H1 (cell line): ENCODE data around the gene REM1. TPM values are rescaled to one million over a fixed set of nuclear protein-coding genes. Genes with fewer than 3 reads are reported as not detected.

Source experiments
- CBX8 ChIP-seq: fragments of 300-800, 300-1000 bp; sonication (generic); IDR thresholded peaks from 2 replicates; pipeline ENCODE4 v1.7.1; 2016; ENCODE audit warnings: low read depth, low read length, borderline replicate concordance
- CREB1 ChIP-seq: IDR thresholded peaks from 2 replicates; pipeline ENCODE4 v1.6.1; 2012; ENCODE audit warnings: inconsistent platforms
- SP4 ChIP-seq: IDR thresholded peaks from 2 replicates; pipeline ENCODE4 v1.6.1; 2012; ENCODE audit warnings: low read length, inconsistent platforms
- polyA plus RNA-seq, 7 experiments: library from polyadenylated mRNA; depleted of rRNA in 3 of 7; stranded (reverse) in 5 of 7; unstranded in 2 of 7; fragments of >200 nt in 5 of 7; fragments of 200-250 nt in 2 of 7; gene quantifications; 1 replicate in 5 of 7; 2 replicates in 1 of 7; 4 replicates in 1 of 7; pipeline versions ENCODE4 v1.2.1 to v1.2.3, GENCODE V29; 2011 to 2013; ENCODE audit warnings: missing spikeins in 2 of 7, mixed read lengths in 2 of 7
- total RNA-seq: library from RNA; stranded (reverse); fragmentation: NEBNext Ultra II Directional; extraction: Animal tissue kit (Norgen Biotek cat#: 25700); gene quantifications from 2 replicates; pipeline ENCODE4 v1.2.1, GENCODE V29; 2021
- TF ChIP-seq, protein P1 (sequence below): fragments of 300-600 bp; sonication (generic); IDR thresholded peaks from 2 replicates; pipeline ENCODE4 v1.7.1; 2012; ENCODE audit warnings: low read length, moderate library complexity, mild to moderate bottlenecking, inconsistent platforms; ENCODE audit not compliant: insufficient replicate concordance

The REM1 gene
- total and polyA plus RNA-seq, 2 of the 8 experiments (the other 6 are each of a cell fraction or from before 2014, with no cell fraction given) = 0.05 TPM; not detected in 1

DNA sequence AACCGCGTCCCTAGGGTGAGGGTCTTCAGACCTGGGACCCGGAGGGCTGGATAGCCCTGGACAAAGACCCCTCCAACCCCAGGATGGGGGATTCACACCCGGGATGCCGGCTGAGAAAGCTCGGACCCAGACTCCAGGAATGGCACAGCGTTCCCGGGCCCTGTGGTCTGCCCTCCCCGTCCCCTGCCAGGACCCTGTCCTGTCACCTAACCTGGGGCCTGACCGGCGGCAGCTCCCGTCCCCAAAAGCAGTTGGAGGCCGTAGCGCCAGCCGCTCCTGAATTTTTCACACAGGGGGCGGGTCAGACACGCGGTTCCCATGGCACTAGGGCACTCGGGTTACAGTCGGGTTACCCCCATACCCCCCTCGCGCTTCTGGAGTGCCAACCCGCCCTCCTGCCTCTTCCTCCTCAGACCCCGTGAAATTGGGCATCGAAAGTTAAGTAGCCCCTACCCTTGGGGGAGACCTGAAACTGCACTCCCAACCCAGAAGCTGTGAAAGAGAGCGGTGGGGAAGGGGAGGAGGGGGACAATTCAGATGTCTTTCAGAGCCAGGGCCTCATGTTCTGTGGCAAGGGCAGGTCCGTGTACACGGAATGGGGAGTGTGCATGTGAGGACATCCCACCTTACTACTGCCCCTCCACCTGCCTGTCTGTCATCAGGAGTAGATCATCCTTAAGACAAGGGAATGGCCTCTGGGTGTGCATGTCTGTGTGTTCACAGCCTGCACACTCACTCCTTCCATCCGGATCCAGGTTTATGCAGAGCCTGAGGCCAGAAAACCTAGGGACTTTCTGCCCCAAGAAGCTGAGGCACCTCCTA, 595 bp downstream of the REM1 start (continued):
- TF ChIP-seq, protein P1, sequence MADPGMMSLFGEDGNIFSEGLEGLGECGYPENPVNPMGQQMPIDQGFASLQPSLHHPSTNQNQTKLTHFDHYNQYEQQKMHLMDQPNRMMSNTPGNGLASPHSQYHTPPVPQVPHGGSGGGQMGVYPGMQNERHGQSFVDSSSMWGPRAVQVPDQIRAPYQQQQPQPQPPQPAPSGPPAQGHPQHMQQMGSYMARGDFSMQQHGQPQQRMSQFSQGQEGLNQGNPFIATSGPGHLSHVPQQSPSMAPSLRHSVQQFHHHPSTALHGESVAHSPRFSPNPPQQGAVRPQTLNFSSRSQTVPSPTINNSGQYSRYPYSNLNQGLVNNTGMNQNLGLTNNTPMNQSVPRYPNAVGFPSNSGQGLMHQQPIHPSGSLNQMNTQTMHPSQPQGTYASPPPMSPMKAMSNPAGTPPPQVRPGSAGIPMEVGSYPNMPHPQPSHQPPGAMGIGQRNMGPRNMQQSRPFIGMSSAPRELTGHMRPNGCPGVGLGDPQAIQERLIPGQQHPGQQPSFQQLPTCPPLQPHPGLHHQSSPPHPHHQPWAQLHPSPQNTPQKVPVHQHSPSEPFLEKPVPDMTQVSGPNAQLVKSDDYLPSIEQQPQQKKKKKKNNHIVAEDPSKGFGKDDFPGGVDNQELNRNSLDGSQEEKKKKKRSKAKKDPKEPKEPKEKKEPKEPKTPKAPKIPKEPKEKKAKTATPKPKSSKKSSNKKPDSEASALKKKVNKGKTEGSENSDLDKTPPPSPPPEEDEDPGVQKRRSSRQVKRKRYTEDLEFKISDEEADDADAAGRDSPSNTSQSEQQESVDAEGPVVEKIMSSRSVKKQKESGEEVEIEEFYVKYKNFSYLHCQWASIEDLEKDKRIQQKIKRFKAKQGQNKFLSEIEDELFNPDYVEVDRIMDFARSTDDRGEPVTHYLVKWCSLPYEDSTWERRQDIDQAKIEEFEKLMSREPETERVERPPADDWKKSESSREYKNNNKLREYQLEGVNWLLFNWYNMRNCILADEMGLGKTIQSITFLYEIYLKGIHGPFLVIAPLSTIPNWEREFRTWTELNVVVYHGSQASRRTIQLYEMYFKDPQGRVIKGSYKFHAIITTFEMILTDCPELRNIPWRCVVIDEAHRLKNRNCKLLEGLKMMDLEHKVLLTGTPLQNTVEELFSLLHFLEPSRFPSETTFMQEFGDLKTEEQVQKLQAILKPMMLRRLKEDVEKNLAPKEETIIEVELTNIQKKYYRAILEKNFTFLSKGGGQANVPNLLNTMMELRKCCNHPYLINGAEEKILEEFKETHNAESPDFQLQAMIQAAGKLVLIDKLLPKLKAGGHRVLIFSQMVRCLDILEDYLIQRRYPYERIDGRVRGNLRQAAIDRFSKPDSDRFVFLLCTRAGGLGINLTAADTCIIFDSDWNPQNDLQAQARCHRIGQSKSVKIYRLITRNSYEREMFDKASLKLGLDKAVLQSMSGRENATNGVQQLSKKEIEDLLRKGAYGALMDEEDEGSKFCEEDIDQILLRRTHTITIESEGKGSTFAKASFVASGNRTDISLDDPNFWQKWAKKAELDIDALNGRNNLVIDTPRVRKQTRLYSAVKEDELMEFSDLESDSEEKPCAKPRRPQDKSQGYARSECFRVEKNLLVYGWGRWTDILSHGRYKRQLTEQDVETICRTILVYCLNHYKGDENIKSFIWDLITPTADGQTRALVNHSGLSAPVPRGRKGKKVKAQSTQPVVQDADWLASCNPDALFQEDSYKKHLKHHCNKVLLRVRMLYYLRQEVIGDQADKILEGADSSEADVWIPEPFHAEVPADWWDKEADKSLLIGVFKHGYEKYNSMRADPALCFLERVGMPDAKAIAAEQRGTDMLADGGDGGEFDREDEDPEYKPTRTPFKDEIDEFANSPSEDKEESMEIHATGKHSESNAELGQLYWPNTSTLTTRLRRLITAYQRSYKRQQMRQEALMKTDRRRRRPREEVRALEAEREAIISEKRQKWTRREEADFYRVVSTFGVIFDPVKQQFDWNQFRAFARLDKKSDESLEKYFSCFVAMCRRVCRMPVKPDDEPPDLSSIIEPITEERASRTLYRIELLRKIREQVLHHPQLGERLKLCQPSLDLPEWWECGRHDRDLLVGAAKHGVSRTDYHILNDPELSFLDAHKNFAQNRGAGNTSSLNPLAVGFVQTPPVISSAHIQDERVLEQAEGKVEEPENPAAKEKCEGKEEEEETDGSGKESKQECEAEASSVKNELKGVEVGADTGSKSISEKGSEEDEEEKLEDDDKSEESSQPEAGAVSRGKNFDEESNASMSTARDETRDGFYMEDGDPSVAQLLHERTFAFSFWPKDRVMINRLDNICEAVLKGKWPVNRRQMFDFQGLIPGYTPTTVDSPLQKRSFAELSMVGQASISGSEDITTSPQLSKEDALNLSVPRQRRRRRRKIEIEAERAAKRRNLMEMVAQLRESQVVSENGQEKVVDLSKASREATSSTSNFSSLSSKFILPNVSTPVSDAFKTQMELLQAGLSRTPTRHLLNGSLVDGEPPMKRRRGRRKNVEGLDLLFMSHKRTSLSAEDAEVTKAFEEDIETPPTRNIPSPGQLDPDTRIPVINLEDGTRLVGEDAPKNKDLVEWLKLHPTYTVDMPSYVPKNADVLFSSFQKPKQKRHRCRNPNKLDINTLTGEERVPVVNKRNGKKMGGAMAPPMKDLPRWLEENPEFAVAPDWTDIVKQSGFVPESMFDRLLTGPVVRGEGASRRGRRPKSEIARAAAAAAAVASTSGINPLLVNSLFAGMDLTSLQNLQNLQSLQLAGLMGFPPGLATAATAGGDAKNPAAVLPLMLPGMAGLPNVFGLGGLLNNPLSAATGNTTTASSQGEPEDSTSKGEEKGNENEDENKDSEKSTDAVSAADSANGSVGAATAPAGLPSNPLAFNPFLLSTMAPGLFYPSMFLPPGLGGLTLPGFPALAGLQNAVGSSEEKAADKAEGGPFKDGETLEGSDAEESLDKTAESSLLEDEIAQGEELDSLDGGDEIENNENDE = no peak
- TF ChIP-seq CREB1 = no peak
- TF ChIP-seq CBX8 = no peak
- no peak for TF ChIP-seq SP4
